GM23248 (cell line): ENCODE data around the gene ARHGAP4.

Source experiments
- EZH2 ChIP-seq: fragments of 200-600 bp; sonication (generic); IDR thresholded peaks from 2 replicates; pipeline ENCODE4 v1.6.1; 2018; ENCODE audit warnings: antibody characterized with exemption, mild to moderate bottlenecking; ENCODE audit not compliant: insufficient read depth, poor library complexity, severe bottlenecking
- EZH2phosphoT487 ChIP-seq: fragments of 200-600 bp; sonication (generic); IDR thresholded peaks from 2 replicates; pipeline ENCODE4 v1.6.1; 2018; ENCODE audit warnings: antibody characterized with exemption, moderate library complexity, mild to moderate bottlenecking, low read depth; ENCODE audit not compliant: insufficient read depth

DNA sequence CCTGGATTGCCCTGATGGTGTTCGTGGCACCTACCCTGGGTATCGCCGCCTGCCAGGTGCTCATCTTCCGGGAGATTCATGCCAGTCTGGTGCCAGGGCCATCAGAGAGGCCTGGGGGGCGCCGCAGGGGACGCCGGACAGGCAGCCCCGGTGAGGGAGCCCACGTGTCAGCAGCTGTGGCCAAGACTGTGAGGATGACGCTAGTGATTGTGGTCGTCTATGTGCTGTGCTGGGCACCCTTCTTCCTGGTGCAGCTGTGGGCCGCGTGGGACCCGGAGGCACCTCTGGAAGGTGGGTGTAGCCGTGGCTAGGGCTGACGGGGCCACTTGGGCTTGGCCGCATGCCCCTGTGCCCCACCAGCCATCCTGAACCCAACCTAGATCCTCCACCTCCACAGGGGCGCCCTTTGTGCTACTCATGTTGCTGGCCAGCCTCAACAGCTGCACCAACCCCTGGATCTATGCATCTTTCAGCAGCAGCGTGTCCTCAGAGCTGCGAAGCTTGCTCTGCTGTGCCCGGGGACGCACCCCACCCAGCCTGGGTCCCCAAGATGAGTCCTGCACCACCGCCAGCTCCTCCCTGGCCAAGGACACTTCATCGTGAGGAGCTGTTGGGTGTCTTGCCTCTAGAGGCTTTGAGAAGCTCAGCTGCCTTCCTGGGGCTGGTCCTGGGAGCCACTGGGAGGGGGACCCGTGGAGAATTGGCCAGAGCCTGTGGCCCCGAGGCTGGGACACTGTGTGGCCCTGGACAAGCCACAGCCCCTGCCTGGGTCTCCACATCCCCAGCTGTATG, 19.7 kb downstream of the ARHGAP4 start:
- no peak for TF ChIP-seq EZH2
- no peak for TF ChIP-seq EZH2phosphoT487
